ENCODE data around the gene DOCK6.
A peak's percentile ranks its signal among the peaks of the same experiment; 100 is the strongest.
"Not testable (repeated sequence)": the region's sequence is repeated elsewhere in the genome, so short reads cannot be mapped to it uniquely, and the experiment has no call there.

Gene DOCK6

GRCh38 chr19:11195681-11196080 is 66.6 kb downstream of the DOCK6 start:
- DNase-seq = no peak

DNA sequence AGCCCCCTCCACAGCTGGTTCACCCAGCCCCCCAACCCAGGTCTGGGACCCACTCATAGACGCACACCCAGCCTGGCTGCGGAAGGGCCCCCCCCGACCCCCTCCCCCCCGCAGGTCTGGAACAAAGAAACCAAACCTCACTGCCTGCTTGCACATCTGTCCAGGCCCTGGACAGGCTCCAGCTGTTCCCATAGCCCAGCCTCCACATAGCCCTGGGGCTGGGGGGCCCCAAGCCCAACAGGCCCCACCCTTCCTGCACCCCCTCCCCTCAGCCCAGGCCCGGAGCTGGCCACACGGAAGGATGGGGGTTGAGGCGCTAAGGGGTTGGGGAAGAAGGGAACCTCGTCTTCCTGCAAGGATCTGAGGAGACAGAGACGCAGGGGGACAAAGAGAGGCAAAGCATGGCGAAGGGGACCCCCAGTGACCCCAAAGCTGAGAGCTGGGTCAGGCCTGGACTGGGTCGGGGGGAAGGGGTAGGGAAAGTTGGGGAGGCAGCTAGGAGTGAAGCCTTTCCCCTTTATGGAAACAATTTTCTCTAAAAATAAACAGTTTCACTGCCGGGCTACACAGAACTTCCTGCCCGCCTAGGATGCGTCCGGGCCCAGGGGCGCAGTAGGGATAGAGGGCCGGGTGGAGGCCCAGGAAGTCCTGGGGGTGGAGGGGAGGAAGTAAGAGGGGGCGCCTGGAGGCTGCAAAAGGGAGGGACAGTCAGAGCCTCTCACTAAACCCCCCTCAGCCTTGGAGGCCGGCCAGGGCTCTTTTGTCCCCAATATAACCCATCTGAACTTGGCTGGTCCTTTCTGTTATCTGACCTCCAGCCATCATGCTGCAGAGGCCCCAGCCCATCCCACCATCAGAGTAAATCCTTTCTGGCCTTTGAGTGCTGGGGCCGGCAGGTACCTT is 67.4 kb downstream of the DOCK6 start:
- peak in 2 of 4 experiments; percentile 33 to 35 for DNase-seq

DNA sequence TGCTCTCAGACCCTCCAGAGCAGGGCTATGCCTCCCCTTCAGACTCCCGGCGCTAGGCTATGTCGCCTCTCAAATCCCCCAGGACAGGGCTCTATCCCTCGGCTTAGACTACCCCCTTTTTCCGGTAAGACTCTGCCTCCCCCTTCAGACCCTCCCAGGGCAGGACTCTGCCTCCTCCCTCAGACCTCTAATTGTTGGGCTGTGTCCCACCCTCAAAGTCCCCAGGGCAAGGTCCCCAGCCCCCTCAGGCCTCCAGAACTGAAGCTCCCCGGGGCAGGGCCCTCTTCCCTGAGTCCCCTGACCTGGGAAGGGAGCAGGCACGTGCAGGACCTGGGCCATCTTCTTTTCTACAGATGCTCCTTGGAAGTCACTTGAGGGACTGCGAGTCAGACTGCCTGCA is 68.2 kb downstream of the DOCK6 start:
- no peak for DNase-seq

DNA sequence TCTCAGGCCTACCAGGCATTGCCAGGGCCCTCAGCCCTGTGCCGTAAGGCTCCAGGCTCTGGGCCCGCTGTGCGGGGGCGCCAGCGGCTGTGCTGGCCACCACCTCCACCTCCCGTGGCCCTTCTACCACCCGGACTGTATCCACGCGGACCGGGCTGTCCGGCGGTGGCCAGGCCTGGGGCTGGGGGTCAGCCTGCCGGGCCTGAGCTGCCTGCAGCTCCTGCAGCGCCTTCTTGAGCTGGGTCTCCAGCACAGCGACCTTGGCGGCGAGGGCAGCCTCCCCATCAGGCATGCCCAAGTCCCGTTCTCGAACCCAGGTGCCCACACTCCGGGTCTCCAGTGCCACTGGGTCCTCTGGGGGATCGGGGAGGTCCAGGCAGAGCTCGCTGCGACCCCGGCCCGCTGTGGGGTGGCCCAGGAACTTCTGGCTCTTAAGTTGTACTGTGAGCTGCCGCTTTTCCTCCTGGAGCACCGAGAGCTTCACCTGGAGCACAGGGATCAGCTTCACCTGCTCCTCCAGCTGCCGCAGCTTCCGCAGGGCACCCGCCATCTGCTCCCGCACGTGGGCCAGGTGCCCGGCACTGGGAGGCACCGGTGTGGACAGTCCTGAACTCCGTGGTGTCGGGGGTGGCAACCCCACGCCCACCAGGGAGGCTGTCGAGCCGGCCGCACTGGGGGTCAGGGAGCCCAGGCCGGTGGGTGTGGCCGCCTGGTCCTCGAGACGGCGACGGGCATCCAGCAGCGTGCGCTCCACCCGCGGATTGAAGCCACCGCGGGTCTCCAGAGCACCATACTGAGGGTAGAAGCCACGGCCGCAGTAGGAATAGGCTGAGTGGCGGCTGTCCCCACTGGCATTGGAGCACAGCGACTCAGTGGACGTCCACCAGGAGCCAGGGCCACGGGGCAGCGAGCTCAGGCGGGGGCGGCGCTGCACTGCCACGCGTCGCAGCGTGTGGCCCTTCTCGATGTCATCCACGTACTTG is 69.1 kb downstream of the DOCK6 start:
- DNase-seq = no peak

DNA sequence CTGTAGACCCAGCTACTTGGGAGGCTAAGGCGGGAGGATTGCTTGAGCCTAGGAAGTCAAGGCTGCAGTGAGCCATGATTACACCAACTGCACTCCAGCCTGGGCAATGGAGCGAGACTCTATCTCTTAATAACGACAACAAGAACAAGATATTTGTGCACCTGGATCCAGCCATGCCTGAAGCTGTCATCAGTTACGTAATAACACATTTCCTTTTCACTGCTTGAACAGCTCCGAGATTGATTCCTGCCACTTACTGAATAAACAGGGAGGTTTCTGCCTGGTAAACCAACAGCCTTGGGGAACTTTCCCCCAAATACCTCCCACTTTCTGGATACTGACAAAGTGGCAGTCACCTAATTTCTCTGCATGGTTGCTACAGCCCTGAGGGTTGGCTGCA is 70.4 kb downstream of the DOCK6 start:
- DNase-seq = no peak

DNA sequence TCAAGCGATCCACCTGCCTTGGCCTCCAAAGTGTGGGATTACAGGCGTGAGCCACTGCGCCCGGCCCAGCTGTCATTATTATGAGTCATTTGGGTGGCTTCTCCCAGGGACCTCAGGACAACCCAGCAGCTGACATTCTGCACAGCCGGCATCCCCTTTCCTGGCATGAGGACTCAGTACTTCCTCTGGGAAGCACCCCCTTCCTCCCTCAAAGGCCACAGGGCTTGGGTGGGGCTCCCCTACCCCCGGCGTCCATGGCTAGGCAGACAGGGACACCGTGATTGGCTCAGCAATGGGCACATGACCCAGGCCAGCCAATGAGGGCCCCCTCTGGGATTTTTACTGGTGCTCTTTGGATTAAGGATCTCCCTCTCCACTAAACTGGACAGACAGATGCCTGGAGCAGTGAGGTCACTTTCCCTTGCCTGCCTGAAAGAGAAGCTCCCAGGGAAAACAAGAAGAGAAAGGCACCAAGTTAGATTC is 71.0 kb downstream of the DOCK6 start:
- peak; percentile 77 to 87 (median 83) for DNase-seq

DNA sequence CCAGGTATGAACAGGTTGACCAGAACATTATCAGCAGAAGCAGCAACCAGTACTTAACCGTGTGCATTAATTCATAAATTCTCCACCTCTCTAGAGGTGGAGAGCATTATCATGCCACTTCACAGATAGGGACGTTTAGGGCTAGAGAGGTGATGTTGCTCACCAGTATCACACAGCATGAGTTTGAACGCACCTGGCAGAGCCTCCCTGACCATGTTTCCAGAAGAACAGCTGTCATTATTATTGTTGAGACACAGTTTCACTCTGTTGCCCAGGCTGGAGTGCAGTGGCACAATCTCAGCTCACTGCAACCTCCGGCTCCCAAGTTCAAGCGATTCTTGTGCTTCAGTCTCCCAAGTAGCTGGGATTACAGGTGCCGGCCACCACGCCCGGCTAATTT is 71.8 kb downstream of the DOCK6 start:
- no peak for DNase-seq

DNA sequence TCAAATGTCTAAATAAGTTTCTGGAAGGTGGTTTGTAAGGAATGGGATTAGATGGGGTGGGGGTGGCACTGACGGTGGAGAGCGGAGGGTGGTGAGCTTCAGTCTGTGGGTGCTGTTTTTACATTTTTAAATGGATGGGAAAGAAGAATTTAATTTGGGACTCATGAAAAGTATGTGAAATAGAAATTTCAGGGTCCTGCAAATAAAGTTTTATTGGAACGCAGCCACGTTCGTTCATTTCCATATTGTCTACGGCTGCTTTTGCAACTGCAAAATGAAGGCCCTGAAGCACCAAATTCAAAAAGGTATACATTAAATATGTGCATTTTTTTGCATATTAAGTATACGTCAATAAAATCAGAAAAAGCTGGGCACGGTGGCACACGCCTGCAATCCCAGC is 74.9 kb downstream of the DOCK6 start:
- DNase-seq = no peak

DNA sequence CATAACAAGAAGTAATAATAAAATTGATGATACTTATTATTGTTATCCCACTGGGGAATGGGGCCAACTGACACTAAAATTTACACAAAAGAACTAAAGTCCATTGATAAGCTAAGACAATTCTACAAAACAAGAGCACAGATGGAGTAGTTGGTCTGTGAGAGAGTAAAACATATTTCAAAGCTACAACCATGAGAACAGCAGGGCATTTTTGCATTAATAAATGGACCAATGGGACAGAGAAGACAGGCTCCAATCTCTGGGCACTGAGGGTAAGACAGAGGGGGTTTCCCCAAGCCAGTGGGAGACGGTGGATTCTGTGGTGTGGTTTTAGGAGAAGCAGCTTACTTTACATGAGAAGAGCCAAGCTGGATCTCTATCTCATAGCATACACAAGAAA is 79.3 kb downstream of the DOCK6 start:
- DNase-seq = no peak

DNA sequence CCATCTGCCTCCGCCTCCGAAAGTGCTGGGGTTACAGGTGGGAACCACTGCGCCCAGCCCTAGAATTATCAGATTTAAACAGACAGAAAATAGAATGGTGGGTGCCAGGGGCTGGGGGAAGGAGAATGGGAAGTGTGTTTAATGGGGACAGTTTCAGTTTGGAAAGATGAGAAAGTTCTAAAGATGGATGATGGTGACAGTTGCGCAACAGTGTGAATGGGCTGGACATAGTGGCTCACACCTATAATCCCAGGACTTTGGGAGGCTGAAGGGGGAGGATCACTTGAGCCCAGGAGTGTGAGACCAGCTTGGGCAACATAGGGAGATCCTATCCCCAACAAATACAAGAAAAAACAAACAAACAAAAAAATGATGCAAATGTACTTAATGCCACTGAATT is 80.8 kb downstream of the DOCK6 start:
- no peak for DNase-seq

DNA sequence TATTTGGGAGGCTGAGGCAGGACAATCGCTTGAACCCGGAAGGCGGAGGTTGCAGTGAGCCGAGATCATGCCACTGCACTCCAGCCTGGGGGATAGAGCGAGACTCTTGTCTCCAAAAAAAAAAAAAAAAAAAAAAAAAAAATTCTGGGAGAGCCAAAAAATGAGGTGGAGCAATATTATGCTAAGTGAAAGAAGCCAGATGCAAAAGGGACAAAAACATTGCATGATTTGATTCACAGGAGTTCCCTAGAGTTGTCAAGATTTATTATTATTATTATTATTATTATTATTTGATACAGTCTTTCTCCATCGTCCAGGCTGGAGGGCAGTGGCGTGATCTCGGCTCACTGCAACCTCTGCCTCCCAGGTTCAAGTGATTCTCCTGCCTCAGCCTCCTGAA is 81.3 kb downstream of the DOCK6 start:
- not testable (repeated sequence) for DNase-seq

- no peak for DNase-seq
These were observed 82.0 kb downstream of the DOCK6 start for GRCh38 chr19:11180346-11180745.

- peak in 2 of 4 experiments; percentile 36 to 40 for DNase-seq
These were observed 82.5 kb downstream of the DOCK6 start for GRCh38 chr19:11179716-11180297.

DNA sequence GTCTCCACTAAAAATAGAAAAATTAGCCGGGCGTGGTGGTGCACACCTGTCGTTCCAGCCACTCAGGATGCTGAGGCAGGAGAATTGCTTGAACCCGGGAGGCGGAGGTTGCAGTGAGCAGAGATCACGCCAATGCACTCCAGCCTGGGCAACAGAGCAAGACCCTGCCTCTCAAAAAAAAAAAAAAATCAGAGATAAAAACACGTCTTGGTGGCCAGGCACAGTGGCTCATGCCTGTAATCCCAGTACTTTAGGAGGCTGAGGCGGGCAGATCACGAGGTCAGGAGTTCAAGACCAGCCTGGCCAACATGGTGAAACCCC is 83.2 kb downstream of the DOCK6 start:
- not testable (repeated sequence) for DNase-seq

GRCh38 chr19:11177592-11177991 is 84.7 kb downstream of the DOCK6 start:
- no peak for DNase-seq

- DNase-seq = no peak
These were observed 85.7 kb downstream of the DOCK6 start for GRCh38 chr19:11176466-11177193.

DNA sequence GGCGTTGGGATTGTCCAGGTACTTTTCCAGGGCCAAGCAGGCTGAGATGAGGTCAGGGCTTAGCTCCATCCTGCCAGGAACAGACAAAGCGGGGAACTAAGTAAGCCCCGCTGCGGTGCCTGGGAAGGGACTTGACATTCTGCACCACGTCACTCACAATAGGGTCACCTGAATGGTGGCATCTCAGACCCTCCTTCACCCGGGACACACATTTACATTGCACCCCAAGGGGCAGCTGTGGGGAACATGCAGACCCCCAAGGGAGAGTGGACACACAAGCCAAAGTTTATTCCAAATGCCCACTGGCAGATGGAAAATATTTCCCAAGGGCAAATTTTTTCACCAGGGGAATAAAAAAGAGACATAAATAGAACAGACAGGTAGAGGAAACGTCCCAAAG is 86.4 kb downstream of the DOCK6 start:
- DNase-seq = no peak

DNA sequence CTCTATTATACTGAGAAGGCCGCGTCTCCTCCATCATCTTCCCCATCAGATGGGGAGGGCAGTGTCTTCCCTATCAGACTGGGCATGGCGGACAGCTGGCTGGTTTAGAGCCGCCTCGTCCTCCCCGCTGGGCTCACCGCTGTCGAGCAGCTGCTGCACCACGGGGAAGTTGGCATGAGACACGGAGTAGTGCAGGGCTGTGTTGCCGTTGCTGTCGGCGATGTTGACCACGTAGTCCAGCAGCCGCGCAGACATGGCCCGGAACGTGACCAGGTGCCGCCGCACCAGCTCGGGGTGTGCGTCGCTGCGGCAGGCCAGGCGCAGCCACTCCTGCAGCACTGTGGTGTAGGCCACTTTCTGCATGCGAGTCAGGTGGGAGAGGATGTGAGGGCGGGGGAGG is 88.0 kb downstream of the DOCK6 start:
- DNase-seq = no peak

GRCh38 chr19:11173516-11174155 is 88.7 kb downstream of the DOCK6 start:
- DNase-seq = no peak

- no peak for DNase-seq
These were observed 89.7 kb downstream of the DOCK6 start for GRCh38 chr19:11172576-11172975.

GRCh38 chr19:11171144-11171543 is 91.2 kb downstream of the DOCK6 start:
- no peak for DNase-seq
